ENCODE results near the gene GNAQ. TPM values are rescaled to one million over a fixed set of nuclear protein-coding genes. Genes with fewer than 3 reads are reported as not detected.

GNAQ gene
- polyA plus RNA-seq, 1 donor (not counting 4 experiments of a cell fraction or from before 2014, with no cell fraction given): 64.3 TPM

GRCh38 chr9:77985996-77986395 lies 45.6 kb downstream of the GNAQ start:
- H2AFZ ChIP-seq (ENCODE audit: control insufficient read depth, low read length): no peak overlapping the region
- H3K27ac ChIP-seq (ENCODE audit: control insufficient read depth, insufficient read depth, low read length): no peak overlapping the region
- dilution Hi-C loops (cut with MboI; ENCODE audit: extremely low pct_ligation_motif_present, low sequenced_read_pairs): no loop called here
- no peaks in the 10 kb centered on the region for H3K9me1 ChIP-seq (ENCODE audit: control insufficient read depth, extremely low read depth, insufficient read depth, low read length)
- no peaks in the 10 kb centered on the region for H4K20me1 ChIP-seq (ENCODE audit: control insufficient read depth, extremely low read depth, insufficient read depth, low read length)
- H3K79me2 ChIP-seq (ENCODE audit: control insufficient read depth, insufficient read depth, low read length): peaks cover 50% of the 10 kb centered on the region
- FAIRE-seq (no peak), DNase-seq (ENCODE audit: low read depth, low spot score) (no peak)
- H3K4me3 ChIP-seq (ENCODE audit: control insufficient read depth in 2 of 3, extremely low read depth in 1 of 3, insufficient read depth in 2 of 3, low read depth in 1 of 3, low read length in 3 of 3): no peak overlapping the region
- no peaks in the 10 kb centered on the region for H3K9me3 ChIP-seq (ENCODE audit: control insufficient read depth, low read depth, low read length)
- H3K4me2 ChIP-seq (ENCODE audit: control insufficient read depth, extremely low read depth, insufficient read depth, low read depth, low read length): no peak overlapping the region
- H3K4me1 ChIP-seq (ENCODE audit: control insufficient read depth, extremely low read depth, insufficient read depth, low read length): peaks cover 22% of the 10 kb centered on the region
- TF ChIP-seq EZH2 (IDR thresholded peaks at IDR 0.05; ENCODE audit: low read length) (no peak), CTCF (optimal IDR thresholded peaks at IDR 0.05 in 1 of 3, IDR thresholded peaks at IDR 0.05 in 1 of 3, conservative IDR thresholded peaks at IDR 0.05 in 1 of 3; ENCODE audit: extremely low read depth in 1 of 3, insufficient read depth in 2 of 3, low read length in 3 of 3) (no peak)
- H3K27me3 ChIP-seq (ENCODE audit: control insufficient read depth, extremely low read depth, insufficient read depth, low read length): no peaks in the 10 kb centered on the region
- no peak overlapping the region for H3K9ac ChIP-seq (ENCODE audit: control insufficient read depth, extremely low read depth, insufficient read depth, low read length)
- peaks cover 0 to 2% of the 10 kb centered on the region in 2 experiments for H3K36me3 ChIP-seq (ENCODE audit: control insufficient read depth in 2 of 2, extremely low read depth in 1 of 2, insufficient read depth in 2 of 2, low read length in 2 of 2)

GRCh38 chr9:77983320-77983662 lies 48.3 kb downstream of the GNAQ start:
- Histone ChIP-seq H3K4me1 (ENCODE audit: control insufficient read depth, extremely low read depth, insufficient read depth, low read length) (peaks cover 33% of the 10 kb centered on the region), H3K27me3 (ENCODE audit: control insufficient read depth, extremely low read depth, insufficient read depth, low read length) (no peaks in the 10 kb centered on the region), H3K9me1 (ENCODE audit: control insufficient read depth, extremely low read depth, insufficient read depth, low read length) (no peaks in the 10 kb centered on the region), H3K79me2 (ENCODE audit: control insufficient read depth, insufficient read depth, low read length) (peaks cover 46% of the 10 kb centered on the region), H3K27ac (ENCODE audit: control insufficient read depth, insufficient read depth, low read length) (no peak overlapping the region), H3K9me3 (ENCODE audit: control insufficient read depth, low read depth, low read length) (no peaks in the 10 kb centered on the region), H3K4me2 (ENCODE audit: control insufficient read depth, extremely low read depth, insufficient read depth, low read depth, low read length) (no peak overlapping the region), H3K9ac (ENCODE audit: control insufficient read depth, extremely low read depth, insufficient read depth, low read length) (no peak overlapping the region), H3K4me3 (ENCODE audit: control insufficient read depth in 2 of 3, extremely low read depth in 1 of 3, insufficient read depth in 2 of 3, low read depth in 1 of 3, low read length in 3 of 3) (no peak overlapping the region), H3K36me3 (ENCODE audit: control insufficient read depth in 2 of 2, extremely low read depth in 1 of 2, insufficient read depth in 2 of 2, low read length in 2 of 2) (no peaks in the 10 kb centered on the region), H4K20me1 (ENCODE audit: control insufficient read depth, extremely low read depth, insufficient read depth, low read length) (no peaks in the 10 kb centered on the region), H2AFZ (ENCODE audit: control insufficient read depth, low read length) (no peak overlapping the region)
- dilution Hi-C loops (cut with MboI; ENCODE audit: extremely low pct_ligation_motif_present, low sequenced_read_pairs): no loop called here
- DNase-seq (ENCODE audit: low read depth, low spot score) (no peak), FAIRE-seq (no peak)
- TF ChIP-seq EZH2 (IDR thresholded peaks at IDR 0.05; ENCODE audit: low read length): no peak
- no peak for TF ChIP-seq CTCF (optimal IDR thresholded peaks at IDR 0.05 in 1 of 3, IDR thresholded peaks at IDR 0.05 in 1 of 3, conservative IDR thresholded peaks at IDR 0.05 in 1 of 3; ENCODE audit: extremely low read depth in 1 of 3, insufficient read depth in 2 of 3, low read length in 3 of 3)

All from keratinocyte (primary cell).